ENCODE data around the gene RAPGEF6.
"Not testable (repeated sequence)": the region's sequence is repeated elsewhere in the genome, so short reads cannot be mapped to it uniquely, and the experiment has no call there.

RAPGEF6 gene

DNA sequence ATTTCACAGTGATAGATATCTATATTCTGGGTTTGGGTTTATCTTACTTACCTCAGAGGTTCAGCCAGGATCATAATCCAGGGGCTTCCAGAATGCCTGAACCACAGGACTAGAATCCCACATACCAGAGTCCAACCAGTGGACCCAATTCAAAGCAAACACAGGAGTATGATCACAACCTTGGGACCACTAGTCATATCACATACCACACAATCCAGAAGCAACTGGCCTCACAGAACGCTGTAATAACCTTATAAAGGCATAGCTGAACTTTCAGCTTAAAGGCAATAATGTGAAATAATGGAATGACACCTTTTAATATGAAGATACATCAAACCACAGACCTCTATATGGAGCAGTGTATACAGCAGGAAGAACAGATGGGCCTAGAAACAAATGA, 25.3 kb downstream of the RAPGEF6 start:
- DNase-seq (ENCODE audit: low read depth): no peak

DNA sequence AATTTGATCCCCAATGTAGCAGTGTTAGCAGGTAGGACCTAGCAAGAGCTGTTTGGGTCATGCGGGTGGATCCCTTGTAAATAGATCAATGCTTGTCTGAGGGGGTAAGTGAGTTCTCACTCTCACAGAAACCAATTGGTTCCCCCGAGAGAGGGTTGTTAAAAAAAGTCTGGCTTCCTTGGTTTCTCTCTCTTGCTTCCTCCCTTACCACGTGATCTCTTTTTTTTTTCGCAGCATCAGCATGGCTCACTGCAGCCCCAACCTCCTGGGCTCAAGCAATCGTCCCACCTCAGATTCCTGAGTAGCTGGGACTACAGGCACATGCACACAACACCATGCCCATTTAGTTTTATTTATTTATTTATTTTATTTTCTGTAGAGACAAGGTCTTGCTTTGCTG, 26.4 kb downstream of the RAPGEF6 start:
- DNase-seq (ENCODE audit: low read depth): no peak

DNA sequence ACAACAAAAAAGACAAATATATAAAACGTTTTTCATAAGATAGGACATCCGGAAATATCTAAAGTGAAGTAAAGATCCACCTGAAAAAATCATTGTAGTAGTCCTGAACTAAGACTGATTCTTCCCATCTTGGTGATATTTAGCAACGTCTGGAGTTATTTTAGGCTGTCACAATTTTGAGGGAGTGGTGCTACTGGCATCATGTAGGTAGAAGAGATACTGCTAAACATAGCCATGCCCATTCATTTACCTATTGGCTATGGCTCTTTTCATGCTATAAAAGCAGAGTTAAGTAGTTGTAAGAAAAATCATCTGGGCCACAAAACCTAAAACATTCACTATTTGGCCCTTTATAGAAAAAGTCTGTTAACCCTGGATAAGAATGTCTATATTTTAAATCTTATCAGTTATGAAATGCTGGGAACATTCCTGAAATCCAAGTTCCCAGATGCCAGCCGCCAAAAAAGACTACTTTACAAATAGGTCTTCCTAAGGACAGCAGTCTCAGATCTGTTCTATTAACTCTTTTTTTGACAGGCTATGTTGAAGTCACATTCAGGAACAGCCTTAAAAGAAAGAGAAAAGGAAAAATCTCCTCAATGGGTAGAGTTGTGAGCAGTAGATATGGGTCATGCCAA, 27.0 kb downstream of the RAPGEF6 start:
- DNase-seq (ENCODE audit: low read depth): no peak

DNA sequence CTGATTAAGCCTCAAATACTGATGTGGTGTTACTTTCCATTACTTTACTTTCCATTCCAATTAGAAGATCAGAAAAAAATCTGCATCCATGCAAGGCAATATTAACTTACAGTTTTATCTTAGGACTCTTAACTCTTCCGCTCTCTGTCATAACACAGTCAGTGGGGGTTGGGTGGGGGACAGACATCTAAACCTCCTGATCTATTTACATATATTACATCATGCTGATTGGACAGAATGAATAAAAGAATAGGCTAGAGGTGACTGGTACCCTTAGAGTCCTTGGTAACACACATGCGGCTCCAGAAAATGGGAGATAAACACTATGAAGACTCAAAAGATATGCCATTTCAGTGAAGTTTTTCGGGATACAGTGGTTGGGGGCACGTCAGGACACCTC, 27.6 kb downstream of the RAPGEF6 start:
- no peak for DNase-seq (ENCODE audit: low read depth)

DNA sequence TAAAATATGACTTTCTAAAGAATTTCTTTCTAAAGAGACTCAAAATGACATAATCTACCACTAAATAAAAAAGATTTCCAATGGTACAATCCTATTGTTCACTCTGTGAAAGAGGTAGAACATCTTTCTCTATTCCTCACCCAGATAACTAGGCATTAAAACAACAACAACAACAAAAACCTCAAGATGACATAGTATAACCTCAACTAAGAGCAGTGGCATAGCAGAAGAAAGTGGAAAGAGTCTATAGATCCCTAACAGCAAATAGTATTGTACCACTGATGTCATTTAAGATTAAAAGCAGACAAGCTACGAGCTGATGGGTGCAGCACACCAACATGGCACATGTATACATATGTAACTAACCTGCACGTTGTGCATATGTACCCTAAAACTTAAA, 29.9 kb downstream of the RAPGEF6 start:
- DNase-seq (ENCODE audit: low read depth): no peak

DNA sequence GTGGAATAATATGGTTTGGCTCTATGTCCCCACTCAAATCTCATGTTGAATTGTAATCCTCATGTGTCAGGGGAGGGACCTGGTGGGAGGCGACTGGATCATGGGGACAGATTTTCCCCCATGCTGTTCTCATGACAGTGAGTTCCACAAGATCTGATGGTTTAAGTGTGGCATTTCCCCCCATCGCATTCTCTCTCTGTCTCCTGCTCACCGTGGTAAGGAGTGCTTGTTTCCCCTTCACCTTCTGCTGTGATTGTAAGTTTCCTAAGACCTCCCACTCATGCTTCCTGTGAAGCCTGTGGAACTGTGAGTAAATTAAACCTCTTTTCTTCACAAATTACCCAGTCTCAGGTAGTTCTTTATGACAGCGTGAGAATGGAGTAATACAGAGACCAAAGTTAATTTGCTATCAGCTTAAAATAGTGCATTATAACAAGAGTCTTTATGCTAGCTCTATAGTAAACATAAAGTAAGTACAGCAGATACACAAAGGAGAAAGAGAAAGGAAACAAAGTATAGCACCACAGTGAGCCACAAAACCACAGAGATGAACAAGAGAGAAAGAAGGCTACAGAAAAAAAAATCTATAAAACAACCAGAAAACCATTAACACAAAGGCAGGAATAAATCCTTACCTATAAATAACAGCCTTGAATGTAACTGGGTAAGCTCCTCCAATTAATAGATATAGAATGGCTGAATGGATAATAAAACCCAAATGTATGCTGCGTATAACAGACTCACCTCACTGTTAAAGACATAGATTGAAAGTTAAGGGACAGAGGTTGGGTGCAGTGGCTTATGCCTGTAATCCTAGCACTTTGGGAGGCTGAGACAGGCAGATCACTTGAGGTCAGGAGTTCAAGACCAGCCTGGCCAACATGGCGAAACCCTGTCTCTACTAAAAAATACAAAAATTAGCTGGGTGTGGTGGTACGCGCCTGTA, 39.7 kb downstream of the RAPGEF6 start:
- DNase-seq (ENCODE audit: low read depth): no peak

DNA sequence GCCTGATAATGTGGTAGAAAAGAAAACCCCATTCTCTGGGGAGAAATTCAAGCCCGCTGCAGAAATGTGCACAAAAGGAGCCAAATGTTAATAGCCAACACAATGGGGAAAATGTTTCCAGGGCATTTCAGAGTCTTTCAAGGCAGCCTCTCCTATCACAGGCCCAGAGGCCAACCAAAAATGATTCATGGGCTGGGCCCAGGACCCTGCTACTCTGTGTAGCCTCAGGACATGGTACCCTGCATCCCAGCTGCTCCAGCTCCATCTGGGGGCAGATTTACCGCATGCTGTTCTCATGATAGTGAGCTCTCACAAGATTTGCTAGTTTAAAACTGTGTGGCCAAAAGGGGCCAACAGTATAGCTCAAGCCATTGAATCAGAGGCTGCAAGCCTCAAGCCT, 41.1 kb downstream of the RAPGEF6 start:
- no peak for DNase-seq (ENCODE audit: low read depth)

DNA sequence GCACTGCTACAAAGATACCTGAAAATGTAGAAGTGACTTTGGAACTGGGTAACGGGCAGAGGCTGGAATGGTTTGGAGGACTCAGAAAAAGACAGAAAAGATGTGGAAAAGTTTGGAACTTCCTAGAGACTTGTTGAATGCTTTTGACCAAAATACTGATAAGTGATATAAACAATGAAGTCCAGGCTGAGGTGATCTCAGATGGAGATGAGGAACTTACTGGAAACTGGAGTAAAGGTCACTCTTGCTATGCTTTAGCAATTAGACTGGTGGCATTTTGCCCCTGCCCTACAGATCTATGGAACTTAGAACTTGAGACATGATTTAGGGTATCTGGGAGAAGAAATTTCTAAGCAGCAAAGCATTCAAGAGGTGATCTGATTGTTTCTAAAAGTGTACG, 41.6 kb downstream of the RAPGEF6 start:
- DNase-seq (ENCODE audit: low read depth): not testable (repeated sequence)

DNA sequence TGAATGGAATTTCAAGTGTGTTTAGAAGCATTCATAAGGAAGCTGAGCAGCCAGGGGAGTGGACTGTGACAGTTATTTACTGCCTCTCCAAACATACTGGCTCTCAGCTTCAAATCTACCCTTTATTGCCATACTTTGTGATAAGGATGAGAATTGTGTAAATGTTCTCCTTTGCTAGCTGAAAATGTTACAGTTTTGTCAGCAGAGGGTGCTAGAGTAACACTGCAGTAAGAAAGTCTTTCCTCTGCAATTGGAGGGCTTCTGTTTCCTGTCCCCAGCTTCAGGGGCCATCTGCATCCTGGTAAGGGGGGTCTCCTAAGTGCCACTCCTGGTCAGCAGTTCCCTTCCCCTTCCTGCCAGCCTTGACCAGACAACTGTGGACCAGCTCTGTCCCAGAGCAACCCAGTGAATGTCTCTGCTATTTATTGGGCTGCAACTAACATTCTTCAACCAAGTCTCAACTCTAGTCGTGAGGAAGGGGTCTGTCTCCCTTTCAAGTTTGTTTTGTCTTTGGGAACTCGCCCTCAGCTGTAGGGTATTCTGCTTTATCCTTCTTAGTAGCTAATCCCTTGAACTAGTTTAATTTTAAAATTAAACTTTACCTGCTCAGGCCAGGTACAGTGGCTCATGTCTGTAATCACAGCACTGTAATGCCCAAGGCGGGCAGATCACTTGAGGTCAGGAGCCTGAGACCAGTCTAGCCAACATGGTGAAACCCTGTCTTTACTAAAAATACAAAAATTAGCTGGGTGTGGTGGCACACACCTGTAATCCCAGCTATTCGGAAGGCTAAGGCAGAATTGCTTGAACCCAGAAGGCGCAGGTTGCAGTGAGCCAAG, 45.3 kb downstream of the RAPGEF6 start:
- DNase-seq (ENCODE audit: low read depth): no peak

DNA sequence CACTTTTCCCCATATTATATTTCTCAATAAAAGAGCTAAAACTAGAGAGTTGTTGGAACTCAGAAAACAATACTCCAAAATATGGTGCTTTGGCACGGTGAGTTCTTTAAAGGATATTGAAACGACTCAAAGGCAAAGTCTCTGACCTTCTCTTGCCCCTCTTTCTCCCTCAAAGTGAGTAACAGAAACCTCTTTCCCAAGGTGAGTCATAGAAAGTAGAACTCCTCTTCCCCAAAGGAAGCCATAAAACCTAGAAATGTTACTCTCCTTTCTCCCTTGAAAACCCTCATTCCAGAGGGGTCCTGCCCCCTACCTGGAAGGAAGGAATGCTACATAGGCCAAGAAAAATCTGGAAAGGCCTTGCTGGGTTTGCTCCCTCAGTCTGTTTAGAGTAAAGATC, 47.5 kb downstream of the RAPGEF6 start:
- DNase-seq (ENCODE audit: low read depth): no peak

DNA sequence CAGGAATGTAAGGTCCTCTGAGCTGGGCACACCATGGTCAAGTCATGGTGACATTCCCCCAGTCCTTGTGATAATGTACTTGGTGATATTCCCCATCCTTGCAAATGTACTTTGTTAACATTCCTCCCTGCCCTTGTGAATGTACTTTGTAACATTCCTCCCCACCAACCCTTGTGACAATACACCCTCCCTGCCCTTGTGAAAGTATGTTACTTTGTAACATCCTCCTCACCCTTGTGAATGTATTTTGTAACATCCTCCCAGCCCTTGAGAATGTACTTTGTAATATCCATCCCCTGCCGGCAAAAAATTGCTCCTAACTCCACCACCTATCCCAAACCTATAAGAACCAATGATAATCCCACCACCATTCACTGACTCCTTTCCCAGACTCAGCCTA, 53.3 kb downstream of the RAPGEF6 start:
- DNase-seq (ENCODE audit: low read depth): no peak

DNA sequence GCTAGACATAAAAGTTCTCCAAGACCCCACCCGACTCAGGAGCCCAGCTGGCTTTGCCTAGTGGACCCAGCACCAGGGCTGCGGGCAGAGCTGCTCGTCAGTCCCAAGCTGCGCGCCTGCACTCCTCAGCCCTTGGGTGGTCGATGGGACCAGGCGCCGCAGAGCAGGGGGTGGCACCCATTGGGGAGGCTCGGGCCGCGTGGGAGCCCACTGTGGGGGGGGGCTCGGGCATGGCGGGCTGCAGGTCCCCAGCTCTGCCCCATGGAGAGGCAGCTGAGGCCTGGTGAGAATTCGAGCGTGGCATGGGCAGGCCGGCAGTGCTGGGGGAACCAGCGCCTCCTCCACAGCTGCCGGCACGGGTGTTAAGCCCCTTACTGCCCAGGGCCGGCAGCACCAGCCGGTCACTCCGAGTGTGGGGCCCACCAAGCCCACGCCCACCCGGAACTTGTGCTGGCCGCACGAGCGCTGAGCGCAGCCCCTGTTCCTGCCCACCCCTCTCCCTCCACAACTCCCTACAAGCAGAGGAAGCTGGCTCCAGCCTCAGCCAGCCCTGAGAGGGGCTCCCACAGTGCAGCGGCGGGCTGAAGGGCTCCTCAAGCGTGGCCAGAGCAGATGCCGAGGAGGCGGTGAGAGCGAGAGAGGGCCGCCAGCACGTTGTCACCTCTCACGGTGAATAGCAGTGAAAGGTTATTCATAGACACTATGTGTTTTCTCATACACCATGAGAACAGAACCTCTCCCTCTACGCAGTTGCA, 54.9 kb downstream of the RAPGEF6 start:
- DNase-seq (ENCODE audit: low read depth): no peak

DNA sequence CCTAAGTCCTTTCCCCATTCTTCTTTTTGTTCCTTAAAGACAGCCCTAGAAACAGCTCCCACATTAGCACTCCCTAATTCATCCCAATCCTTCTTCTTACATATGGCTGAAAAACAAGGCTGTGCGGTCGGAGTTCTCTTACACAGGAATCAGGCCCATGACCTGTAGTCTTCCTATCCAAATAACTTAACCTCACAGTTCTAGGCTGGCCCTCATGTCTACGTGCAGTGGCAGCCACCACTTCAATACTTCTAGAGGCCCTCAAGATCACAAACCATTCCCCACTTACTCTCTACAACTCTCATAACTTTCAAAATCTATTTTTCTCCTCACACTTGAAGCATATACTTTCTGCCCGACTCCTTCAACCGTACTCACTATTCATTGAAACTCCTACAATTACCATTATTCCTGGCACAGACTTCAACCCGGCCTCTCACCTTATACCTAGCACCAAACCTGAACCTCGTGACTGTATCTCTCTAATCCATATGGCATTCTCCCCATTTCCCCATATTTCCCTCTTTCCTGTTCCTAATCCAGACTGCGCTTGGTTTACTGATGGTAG, 59.3 kb downstream of the RAPGEF6 start:
- no peak for DNase-seq (ENCODE audit: low read depth)

DNA sequence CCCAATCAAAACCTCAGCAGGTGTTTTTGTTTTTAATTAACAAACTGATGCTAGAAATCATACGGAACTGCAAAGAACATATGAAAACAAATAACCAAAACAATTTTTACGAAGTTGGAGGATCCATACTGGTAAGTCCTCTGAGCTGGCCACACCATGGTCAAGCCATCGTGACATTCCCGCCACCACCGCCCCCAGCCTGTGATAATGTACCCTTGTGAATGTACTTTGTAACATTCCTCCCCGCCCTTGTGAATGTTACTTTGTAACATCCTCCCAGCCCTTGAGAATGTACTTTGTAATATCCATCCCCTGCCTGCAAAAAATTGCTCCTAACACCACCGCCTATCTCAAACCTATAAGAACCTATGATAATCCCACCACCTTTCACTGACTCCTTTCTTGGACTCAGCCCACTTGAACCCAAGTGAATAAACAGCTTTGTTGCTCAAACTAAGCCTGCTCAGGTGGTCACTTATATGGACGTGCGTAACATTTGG, 63.3 kb downstream of the RAPGEF6 start:
- no peak for DNase-seq (ENCODE audit: low read depth)

DNA sequence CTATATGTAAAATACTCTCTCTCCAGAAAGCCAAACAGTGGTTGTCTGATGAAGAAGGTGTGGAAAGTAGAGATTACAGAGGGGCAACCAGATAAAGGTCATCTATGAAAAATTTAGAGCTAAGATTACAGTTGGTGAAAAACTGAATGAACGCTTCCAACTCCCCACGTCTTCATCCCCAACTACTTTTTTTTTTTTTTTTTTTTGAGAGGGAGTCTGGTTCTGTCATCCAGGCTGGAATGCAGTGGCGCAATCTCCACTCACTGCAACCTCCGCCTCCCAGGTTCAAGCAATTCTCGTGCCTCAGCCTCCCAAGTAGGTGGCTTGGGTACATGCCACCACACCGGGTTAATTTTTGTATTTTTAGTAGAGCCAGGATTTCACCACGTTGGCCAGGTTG, 64.3 kb downstream of the RAPGEF6 start:
- DNase-seq (ENCODE audit: low read depth): no peak

DNA sequence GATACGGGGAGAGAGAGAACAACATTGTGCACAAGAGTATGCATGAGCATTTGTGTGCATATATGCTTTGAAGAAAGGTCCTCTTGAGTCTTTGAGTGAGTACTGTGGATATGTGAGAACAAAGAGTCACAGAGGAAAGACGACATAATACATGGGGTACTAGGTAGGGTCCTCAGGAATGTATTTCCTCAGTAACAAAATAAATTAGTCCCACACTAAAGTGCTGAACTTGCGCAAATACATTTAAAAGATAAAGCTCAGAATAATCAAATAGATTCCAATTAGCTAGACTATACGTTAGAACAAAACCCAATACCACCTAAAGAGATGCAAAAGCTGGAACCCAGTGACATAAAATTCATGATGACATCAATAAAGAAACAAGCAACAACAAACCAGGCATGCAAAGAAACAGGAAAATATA, 70.8 kb downstream of the RAPGEF6 start:
- no peak for DNase-seq (ENCODE audit: low read depth)

DNA sequence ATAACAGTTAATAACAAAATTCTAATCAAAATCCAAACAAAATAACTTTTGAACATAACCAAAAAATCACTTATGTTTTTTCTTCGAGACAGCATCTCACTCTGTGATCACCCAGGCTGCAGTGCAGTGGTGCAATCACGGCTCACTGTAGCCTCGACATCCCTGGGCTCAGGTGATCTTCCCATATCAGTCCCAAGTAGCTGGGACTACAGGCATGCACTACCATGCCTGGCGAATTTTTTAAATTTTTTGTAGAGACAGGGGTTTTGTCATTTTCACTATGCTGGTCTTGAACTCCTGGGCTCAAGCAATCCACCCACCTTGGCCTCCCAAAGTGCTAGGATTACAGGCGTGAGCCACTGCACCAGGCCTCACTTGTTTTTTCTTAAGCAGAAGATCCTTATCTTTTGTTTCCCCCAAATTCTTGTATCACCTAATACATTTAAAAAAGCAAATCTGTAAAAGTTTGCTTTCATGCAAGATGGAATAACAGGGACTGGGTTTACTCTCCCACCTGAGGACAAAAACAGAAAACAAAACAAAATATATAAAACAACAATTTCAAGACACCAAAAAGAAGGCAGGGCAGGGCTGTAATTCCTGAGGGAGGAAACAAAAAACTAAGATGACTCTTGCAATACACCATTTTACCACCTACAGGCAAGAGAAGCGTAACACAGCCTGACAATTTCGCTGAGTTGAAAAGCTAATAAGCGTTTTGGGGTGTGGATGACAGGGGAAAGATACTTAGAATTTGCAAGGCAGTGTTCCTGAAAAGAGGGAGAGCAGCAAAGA, 71.4 kb downstream of the RAPGEF6 start:
- DNase-seq (ENCODE audit: low read depth): no peak

DNA sequence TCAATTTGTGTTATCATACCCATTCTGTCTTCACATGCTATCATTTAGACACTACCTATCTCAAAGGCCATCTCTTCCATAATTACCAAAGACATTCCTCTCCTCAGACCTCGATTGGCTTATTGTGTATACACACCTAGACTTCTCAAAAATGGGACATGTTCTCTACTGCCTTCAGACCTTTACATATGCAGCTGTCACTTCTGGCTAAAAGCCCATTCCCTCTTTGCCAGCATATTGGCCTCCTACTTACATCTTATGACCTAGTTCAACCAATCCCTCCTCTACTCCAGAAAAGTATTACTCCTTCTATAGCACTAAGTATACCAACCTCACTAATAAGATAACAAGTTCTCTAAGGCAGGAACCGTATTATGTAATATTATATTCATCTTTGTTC, 84.4 kb downstream of the RAPGEF6 start:
- no peak for DNase-seq (ENCODE audit: low read depth)

DNA sequence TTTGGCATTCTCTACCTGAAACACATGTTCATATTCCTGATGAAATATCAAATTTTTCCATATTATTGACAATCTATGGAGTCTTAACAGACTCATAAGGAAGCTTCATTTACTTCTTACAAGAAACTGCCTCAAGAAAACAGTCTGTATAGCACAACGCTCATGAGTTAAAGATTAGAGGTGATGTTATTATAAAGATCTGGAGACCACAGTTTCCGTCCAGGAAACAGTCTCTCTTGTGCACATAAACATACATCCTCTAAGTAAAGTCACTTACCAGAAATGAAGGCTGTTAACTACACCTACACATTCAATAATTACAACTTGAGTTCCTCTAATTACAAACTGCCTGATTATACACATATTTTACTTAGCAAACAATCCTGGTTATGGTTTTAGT, 86.9 kb downstream of the RAPGEF6 start:
- no peak for DNase-seq (ENCODE audit: low read depth)

DNA sequence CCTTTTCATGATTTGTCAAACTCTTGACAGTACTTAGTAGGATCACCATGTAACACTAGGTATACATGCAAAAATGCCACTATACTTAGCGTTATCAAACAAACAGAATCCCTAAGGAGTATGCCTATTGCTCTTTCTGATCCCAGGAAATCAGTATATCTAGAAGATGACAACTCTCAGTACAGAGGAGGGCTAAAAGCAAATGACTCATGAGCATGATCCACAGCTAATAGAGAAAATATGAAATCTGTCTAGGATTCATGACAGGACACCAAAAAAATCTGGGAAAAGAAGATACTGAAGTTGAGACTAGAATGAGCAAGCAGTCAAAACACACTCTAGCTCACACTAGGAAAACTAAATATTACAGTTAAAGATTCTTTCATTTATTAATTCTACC, 89.2 kb downstream of the RAPGEF6 start:
- DNase-seq (ENCODE audit: low read depth): no peak

DNA sequence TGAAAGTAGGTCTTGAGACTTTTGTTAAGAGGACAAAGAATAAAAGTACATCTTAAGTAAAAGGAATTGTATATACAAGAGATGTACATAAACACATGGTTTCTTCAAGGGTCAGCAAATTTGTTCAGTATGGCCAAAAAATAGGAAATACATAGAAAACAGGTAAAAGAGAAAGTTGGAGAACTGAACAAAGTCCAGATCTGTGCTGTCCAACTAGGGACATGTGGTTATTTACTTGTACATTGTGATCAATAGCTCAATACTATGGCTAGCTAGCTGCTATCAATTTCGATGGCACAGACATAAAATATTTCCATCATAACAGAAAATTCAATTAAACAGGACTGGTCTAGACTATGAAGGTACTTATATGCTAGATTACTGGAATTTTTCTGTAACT, 92.3 kb downstream of the RAPGEF6 start:
- DNase-seq (ENCODE audit: low read depth): no peak

All from activated T-cell treated with anti-CD3 and anti-CD28 coated beads for 48 hours (primary cell).